Testis (tissue), 3 donors: ENCODE data around the gene EXD3. TPM values are rescaled to one million over a fixed set of nuclear protein-coding genes. Genes with fewer than 3 reads are reported as not detected.
"Not testable (repeated sequence)": the region's sequence is repeated elsewhere in the genome, so short reads cannot be mapped to it uniquely, and the experiment has no call there.

ENCODE experiments used
- DNase-seq: peaks from one replicate; pipeline ENCODE4 v3.0.0-alpha.2; 2019
- H3K27ac ChIP-seq, 2 donors: fragments of 200-600 bp; sonication (generic); one replicate each; pipeline ENCODE4 v1.5.1; 2019
- H3K27me3 ChIP-seq: fragments of 200-600 bp; sonication (generic); one replicate; pipeline ENCODE4 v1.5.1; 2019
- H3K36me3 ChIP-seq: fragments of 200-600 bp; sonication (generic); one replicate; pipeline ENCODE4 v1.5.1; 2017; ENCODE audit warnings: low read depth; ENCODE audit errors: missing control alignments
- H3K4me1 ChIP-seq: fragments of 200-600 bp; sonication (generic); one replicate; pipeline ENCODE4 v1.5.1; 2019
- H3K4me3 ChIP-seq, 2 donors: fragments of 200-600 bp; sonication (generic); one replicate each; pipeline ENCODE4 v1.5.1; 2017 to 2019
- H3K9me3 ChIP-seq: fragments of 200-600 bp; sonication (generic); one replicate; pipeline ENCODE4 v1.5.1; 2017
- POLR2A ChIP-seq: fragments of 450-650 bp; IDR thresholded peaks from one replicate; pipeline ENCODE4 v1.6.1; 2017; ENCODE audit warnings: antibody characterized with exemption, mild to moderate bottlenecking, moderate library complexity
- WGBS, 2 donors: methylation state at CpG; one replicate each; pipeline ENCODE4 v1.1.5; 2018; 5-methylcytosine and 5-hydroxymethylcytosine counted together
- intact Hi-C: fragments of 100-400 bp; cut with DNase I; formaldehyde crosslinking; loops from one replicate; pipeline ENCODE4 v1.15.1; 2023; ENCODE audit warnings: low total_unique reads
- polyA plus RNA-seq: library from polyadenylated mRNA; stranded (reverse); fragments of 350-450 nt; fragmentation: Illumina TruSeq; extraction: RNeasy Lipid Tissue Mini Kit (QIAGEN cat#74804); gene quantifications from one replicate; pipeline ENCODE4 v1.2.3, GENCODE V29; 2014; ENCODE audit warnings: low read depth, low replicate concordance; ENCODE audit not compliant: insufficient read depth
- total RNA-seq, 2 donors: library from RNA; depleted of rRNA; stranded (reverse); fragments of >200 nt; gene quantifications; one replicate each; pipeline ENCODE4 v1.2.3, GENCODE V29; 2016
- TF ChIP-seq, protein P1 (sequence below), 3 experiments: fragments of 450-650 bp in 2 of 3; fragments of 200-600 bp in 1 of 3; sonication (generic) in 1 of 3; IDR thresholded peaks; one replicate each; pipeline ENCODE4 v1.5.1; 2016 to 2019; ENCODE audit warnings: antibody characterized with exemption in 3 of 3, mild to moderate bottlenecking in 2 of 3, moderate library complexity in 1 of 3

EXD3 gene
- total and polyA plus RNA-seq, 3 donors from 2014 or later = 8.9 to 24.5 (median 15.5) TPM

DNA sequence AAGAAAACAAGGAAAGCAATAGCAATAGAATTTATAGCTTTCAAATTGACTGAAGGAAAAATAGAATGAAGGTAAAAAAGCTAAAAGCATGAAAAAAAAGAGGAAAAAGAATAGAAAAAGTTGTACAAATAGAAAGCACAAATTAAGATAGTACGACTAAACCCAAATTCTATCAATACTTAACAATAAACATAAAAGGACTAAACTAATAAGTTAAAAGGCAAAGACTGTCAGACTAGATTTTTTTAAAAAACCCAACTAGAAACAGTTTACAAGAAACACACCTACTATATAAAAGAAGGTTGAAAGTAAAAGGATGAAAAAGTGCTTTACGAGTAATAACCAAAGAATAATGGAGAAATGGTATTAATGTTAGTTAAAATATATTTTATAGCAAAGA lies 86.2 kb downstream of the EXD3 start:
- TF ChIP-seq POLR2A = no peak
- TF ChIP-seq, protein P1, sequence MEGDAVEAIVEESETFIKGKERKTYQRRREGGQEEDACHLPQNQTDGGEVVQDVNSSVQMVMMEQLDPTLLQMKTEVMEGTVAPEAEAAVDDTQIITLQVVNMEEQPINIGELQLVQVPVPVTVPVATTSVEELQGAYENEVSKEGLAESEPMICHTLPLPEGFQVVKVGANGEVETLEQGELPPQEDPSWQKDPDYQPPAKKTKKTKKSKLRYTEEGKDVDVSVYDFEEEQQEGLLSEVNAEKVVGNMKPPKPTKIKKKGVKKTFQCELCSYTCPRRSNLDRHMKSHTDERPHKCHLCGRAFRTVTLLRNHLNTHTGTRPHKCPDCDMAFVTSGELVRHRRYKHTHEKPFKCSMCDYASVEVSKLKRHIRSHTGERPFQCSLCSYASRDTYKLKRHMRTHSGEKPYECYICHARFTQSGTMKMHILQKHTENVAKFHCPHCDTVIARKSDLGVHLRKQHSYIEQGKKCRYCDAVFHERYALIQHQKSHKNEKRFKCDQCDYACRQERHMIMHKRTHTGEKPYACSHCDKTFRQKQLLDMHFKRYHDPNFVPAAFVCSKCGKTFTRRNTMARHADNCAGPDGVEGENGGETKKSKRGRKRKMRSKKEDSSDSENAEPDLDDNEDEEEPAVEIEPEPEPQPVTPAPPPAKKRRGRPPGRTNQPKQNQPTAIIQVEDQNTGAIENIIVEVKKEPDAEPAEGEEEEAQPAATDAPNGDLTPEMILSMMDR (IDR thresholded peaks at IDR 0.05) = no peak
- WGBS, 2 donors = 96 to 99% methylated on average over 2 of the region's 2 CpGs
- H3K36me3 ChIP-seq = no peaks in the 10 kb centered on the region

DNA sequence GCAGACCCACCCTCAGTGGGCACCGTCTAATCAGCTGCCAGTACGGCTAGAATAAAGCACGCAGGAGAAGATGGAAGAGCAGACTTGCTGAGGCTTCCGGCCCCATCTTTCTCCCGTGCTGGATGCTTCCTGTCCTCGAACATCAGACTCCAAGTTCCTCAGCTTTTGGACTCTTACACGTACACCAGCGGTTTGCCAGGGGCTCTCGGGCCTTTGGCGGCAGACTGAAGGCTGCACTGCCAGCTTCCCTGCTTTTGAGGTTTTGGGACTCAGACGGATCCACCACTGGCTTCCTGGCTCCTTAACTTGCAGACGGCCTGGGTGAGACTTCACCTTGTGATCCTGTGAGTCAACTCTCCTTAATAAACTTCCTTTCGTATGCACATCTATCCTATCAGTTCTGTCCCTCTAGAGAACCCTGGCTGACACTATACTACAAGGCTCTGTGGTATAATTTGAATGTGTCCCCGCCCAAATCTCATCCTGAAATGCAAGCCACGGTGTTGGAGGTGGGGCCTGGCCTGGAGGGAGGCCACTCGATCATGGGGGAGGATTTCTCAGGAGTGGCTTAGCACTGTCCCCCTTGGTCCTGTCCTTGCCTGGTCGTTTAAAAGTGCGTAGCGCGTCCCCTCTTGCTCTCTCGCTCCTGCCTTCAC lies 89.8 kb downstream of the EXD3 start:
- Histone ChIP-seq H3K4me3 (no peak overlapping the region), H3K4me1 (no peaks in the 10 kb centered on the region), H3K27ac (no peak overlapping the region), H3K9me3 (no peaks in the 10 kb centered on the region), H3K36me3 (no peaks in the 10 kb centered on the region), H3K27me3 (no peaks in the 10 kb centered on the region)
- DNase-seq = no peak
- 83 to 89% methylated on average over 21 of the region's 21 CpGs for WGBS, 2 donors
- TF ChIP-seq, protein P1 (IDR thresholded peaks at IDR 0.05) = no peak
- intact Hi-C loops = no loop called here

More for the DNA sequence above, 86.2 kb downstream of the EXD3 start:
- no peak for DNase-seq
- H3K9me3 ChIP-seq = no peaks in the 10 kb centered on the region
- H3K4me1 ChIP-seq = no peaks in the 10 kb centered on the region
- no peak overlapping the region for H3K4me3 ChIP-seq
- intact Hi-C loops = no loop called here
- H3K27me3 ChIP-seq = no peaks in the 10 kb centered on the region
- no peak overlapping the region for H3K27ac ChIP-seq

DNA sequence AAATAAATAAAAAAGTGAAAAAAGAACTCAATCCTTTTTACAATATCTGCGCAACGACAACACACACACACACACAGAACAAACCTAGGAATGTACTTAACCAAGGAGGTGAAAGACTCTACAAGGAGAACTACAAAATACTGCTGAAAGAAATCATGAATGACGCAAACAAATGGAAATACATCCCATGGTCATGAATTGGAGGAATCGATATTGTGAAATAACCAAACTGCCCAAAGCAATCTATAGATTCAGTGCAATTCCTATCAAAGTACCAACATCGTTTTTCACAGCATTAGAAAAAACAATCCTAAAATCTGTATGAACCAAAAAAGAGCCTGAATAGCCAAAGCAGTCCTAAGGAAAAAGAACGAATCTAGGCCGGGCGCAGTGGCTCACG lies 91.0 kb downstream of the EXD3 start:
- no peak overlapping the region for H3K4me3 ChIP-seq
- no peak for DNase-seq
- H3K27me3 ChIP-seq = no peaks in the 10 kb centered on the region
- TF ChIP-seq, protein P1 (IDR thresholded peaks at IDR 0.05) = no peak
- no peak for TF ChIP-seq POLR2A
- no peaks in the 10 kb centered on the region for H3K36me3 ChIP-seq
- H3K27ac ChIP-seq = no peak overlapping the region
- H3K4me1 ChIP-seq = no peaks in the 10 kb centered on the region
- WGBS, 2 donors = 98% methylated on average over 9 of the region's 9 CpGs
- intact Hi-C loops = no loop called here
- no peaks in the 10 kb centered on the region for H3K9me3 ChIP-seq

DNA sequence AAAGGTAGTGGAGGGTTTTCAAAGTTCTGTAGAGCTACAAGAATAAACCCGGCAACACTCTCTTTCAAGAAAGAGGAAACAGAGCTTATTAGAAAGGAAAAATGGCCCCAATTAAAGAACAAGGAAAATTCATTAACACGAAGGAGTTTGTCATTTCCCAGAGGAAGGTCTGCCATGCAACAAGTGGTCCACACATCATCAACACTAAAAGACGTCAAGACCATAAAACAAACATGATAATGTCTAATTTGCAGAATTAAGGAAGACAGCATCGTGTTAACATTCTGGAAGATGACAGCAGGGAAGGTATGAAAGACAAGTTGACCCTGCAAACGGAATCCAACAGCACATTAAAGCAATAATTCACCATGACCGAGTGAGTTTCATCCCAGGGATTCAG lies 92.3 kb downstream of the EXD3 start:
- no peak for DNase-seq
- Histone ChIP-seq H3K36me3 (no peaks in the 10 kb centered on the region), H3K4me3 (no peak overlapping the region), H3K27me3 (no peaks in the 10 kb centered on the region), H3K27ac (no peak overlapping the region), H3K4me1 (no peaks in the 10 kb centered on the region), H3K9me3 (no peaks in the 10 kb centered on the region)
- intact Hi-C loops = no loop called here
- no peak for TF ChIP-seq POLR2A
- TF ChIP-seq, protein P1 (IDR thresholded peaks at IDR 0.05) = no peak
- 82 to 83% methylated on average over 6 of the region's 6 CpGs for WGBS, 2 donors

DNA sequence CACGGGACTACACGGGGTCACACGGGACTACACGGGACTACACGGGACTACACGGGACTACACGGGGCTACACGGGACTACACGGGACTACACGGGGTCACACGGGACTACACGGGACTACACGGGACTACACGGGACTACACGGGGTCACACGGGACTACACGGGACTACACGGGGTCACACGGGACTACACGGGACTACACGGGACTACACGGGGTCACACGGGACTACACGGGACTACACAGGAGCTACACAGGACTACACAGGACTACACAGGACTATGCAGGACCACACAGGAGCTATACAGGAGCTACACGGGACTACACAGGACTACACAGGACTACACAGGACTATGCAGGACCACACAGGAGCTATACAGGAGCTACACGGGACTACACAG lies 93.4 kb downstream of the EXD3 start:
- DNase-seq, H3K27me3 ChIP-seq, H3K27ac ChIP-seq, intact Hi-C loops, H3K4me3 ChIP-seq, H3K9me3 ChIP-seq, H3K36me3 ChIP-seq, H3K4me1 ChIP-seq: not testable (repeated sequence)
- 30 to 54% methylated on average over 4 to 22 of the region's 26 CpGs for WGBS, 2 donors

DNA sequence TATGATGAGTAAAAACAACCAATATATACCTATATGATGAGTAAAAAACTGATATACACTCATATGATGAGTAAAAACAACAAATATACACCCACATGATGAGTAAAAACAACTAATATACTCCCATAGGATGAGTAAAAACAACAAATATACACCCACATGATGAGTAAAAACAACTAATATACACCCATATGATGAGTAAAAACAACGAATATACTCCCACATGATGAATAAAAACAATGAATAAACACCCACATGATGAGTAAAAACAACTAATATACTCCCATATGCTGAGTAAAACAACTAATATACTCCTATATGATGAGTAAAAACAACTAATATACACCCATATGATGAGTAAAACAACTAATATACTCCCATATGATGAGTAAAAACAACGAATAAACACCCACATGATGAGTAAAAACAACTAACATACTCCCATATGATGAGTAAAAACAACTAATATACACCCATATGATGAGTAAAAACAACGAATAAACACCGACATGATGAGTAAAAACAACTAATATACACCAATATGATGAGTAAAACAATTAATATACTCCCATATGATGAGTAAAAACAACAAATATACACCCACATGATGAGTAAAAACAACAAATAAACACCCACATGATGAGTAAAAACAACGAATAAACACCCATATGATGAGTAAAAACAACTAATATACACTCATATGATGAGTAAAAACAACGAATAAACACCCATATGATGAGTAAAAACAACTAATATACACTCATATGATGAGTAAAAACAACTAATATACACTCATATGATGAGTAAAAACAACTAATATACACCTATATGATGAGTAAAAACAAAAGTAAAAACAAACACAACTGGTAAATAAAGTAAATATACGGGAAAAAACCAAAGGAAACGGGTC lies 95.1 kb downstream of the EXD3 start:
- intact Hi-C loops, H3K4me3 ChIP-seq, DNase-seq, H3K36me3 ChIP-seq, H3K9me3 ChIP-seq, H3K27ac ChIP-seq, H3K4me1 ChIP-seq, H3K27me3 ChIP-seq: not testable (repeated sequence)
- WGBS, 2 donors = 68 to 71% methylated on average over 8 of the region's 8 CpGs
